Ascending aorta (tissue), 2 donors: ENCODE data around the gene TRIM36. TPM values are rescaled to one million over a fixed set of nuclear protein-coding genes. Genes with fewer than 3 reads are reported as not detected.

Source experiments
- DNase-seq, 2 donors: peaks; one replicate each; pipeline ENCODE4 v3.0.0-alpha.2; 2019; ENCODE audit warnings: low spot score in 2 of 2
- H3K27ac ChIP-seq, 2 donors: fragments of 200-600 bp; sonication (generic); one replicate each; pipeline ENCODE4 v1.5.1; 2016 to 2017; ENCODE audit warnings: mild to moderate bottlenecking in 1 of 2
- H3K27me3 ChIP-seq: fragments of 200-600 bp; sonication (generic); one replicate; pipeline ENCODE4 v1.5.1; 2017
- H3K36me3 ChIP-seq, 2 donors: fragments of 200-600 bp; sonication (generic); one replicate each; pipeline ENCODE4 v1.5.1; 2016
- H3K4me1 ChIP-seq, 2 donors: fragments of 200-600 bp; sonication (generic); one replicate each; pipeline ENCODE4 v1.5.1; 2016 to 2017; ENCODE audit warnings: mild to moderate bottlenecking in 1 of 2
- H3K4me3 ChIP-seq, 2 donors: fragments of 200-600 bp; sonication (generic); one replicate each; pipeline ENCODE4 v1.5.1; 2016 to 2017; ENCODE audit warnings: mild to moderate bottlenecking in 1 of 2
- H3K9me3 ChIP-seq, 2 donors: fragments of 200-600 bp; sonication (generic); one replicate each; pipeline ENCODE4 v1.5.1; 2016
- CTCF ChIP-seq, 3 experiments: fragments of 200-600 bp in 2 of 3; fragments of 450-650 bp in 1 of 3; sonication (generic) in 2 of 3; IDR thresholded peaks; one replicate each; pipeline ENCODE4 v1.5.1; 2016 to 2019; ENCODE audit warnings: antibody characterized with exemption in 3 of 3, mild to moderate bottlenecking in 1 of 3, moderate library complexity in 1 of 3
- intact Hi-C: fragments of 100-400 bp; cut with DNase I; formaldehyde crosslinking; loops from one replicate; pipeline ENCODE4 v1.15.1; 2023
- total RNA-seq: library from RNA; depleted of rRNA; stranded (reverse); fragments of >200 nt; gene quantifications from one replicate; pipeline ENCODE4 v1.1.0, GENCODE V29; 2016

The TRIM36 gene
- total RNA-seq, 1 donor from 2014 or later, result 31.7 TPM

DNA sequence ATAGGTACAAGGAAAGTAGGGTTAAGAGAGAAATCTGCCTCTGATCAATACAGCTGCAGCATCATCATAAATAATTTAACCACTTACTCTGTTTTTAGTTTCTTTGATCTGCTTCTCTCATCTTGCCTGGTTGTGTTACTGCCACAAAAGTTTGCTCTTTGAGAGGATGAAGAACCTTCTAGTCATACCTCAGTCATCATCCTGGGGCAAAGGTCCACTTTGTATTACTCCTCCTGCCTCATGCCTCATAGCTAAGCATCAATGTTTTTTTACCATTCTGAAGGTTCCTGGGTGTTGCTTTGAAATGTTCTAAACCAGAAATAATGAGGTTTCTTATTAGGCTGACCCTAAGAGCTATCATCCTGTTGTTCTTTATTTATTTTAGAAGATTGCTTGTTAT is 17.1 kb upstream of the TRIM36 start:
- Histone ChIP-seq H3K27ac (no peak overlapping the region), H3K9me3 (no peaks in the 10 kb centered on the region), H3K4me3 (no peak overlapping the region), H3K4me1 (no peaks in the 10 kb centered on the region), H3K27me3 (no peaks in the 10 kb centered on the region), H3K36me3 (no peaks in the 10 kb centered on the region)
- intact Hi-C loops, result loop anchor here (10.0 kb wide), 1 partner anchor 358 kb away; the partner anchor contains the start of gene FEM1C
- TF ChIP-seq CTCF (IDR thresholded peaks at IDR 0.05), result no peak
- DNase-seq, result no peak

GRCh38 chr5:115184770-115185169 is 15.1 kb upstream of the TRIM36 start:
- Histone ChIP-seq H3K4me3 (no peak overlapping the region), H3K27ac (no peak overlapping the region), H3K27me3 (no peaks in the 10 kb centered on the region), H3K36me3 (no peaks in the 10 kb centered on the region), H3K4me1 (no peaks in the 10 kb centered on the region), H3K9me3 (no peaks in the 10 kb centered on the region)
- intact Hi-C loops, result loop anchor here (10.0 kb wide), 1 partner anchor 360 kb away; the partner anchor contains the start of gene FEM1C
- no peak for DNase-seq
- TF ChIP-seq CTCF (IDR thresholded peaks at IDR 0.05), result no peak

DNA sequence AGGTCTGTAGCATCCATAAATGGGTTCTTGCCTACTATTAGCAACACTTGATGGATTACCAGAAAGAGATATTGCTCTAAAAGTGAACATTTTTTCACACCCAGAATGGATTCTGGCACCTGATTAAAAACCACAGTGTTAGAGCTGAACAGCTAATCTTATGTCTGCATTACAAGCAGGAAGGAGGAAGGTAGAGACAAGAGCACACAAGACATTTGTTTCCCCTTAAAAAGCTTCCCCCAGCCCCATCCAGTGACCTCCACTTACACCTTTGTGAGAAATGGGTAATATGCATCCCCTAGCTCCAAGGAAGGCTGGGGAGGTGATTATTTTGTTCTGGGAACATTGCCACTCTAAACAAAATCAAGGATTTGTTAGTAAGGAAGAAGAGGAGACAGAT is 12.0 kb upstream of the TRIM36 start:
- H3K4me3 ChIP-seq, result no peak overlapping the region
- intact Hi-C loops, result loop anchor here (10.0 kb wide), 1 partner anchor 363 kb away; the partner anchor contains the start of gene FEM1C
- no peak for DNase-seq
- no peak for TF ChIP-seq CTCF (IDR thresholded peaks at IDR 0.05)
- no peaks in the 10 kb centered on the region for H3K36me3 ChIP-seq
- no peak overlapping the region for H3K27ac ChIP-seq
- no peaks in the 10 kb centered on the region for H3K4me1 ChIP-seq
- no peaks in the 10 kb centered on the region for H3K9me3 ChIP-seq
- no peaks in the 10 kb centered on the region for H3K27me3 ChIP-seq

GRCh38 chr5:115180165-115180709 is 10.5 kb upstream of the TRIM36 start:
- DNase-seq, result no peak
- intact Hi-C loops, result loop anchor here (10.0 kb wide), 1 partner anchor 365 kb away; the partner anchor contains the start of gene FEM1C
- Histone ChIP-seq H3K27ac (peak overlapping the region; percentile 63 to 68), H3K9me3 (no peaks in the 10 kb centered on the region), H3K36me3 (no peaks in the 10 kb centered on the region), H3K4me3 (peak overlapping the region; percentile 66 to 80), H3K27me3 (no peaks in the 10 kb centered on the region), H3K4me1 (no peaks in the 10 kb centered on the region)
- no peak for TF ChIP-seq CTCF (IDR thresholded peaks at IDR 0.05)

- intact Hi-C loops, result loop anchor here (1.0 to 10.0 kb wide), 3 partner anchors 9 to 365 kb away; partner anchors contain the start of gene FEM1C
- Histone ChIP-seq H3K9me3 (no peaks in the 10 kb centered on the region), H3K27me3 (no peaks in the 10 kb centered on the region), H3K27ac (peak overlapping the region; percentile 63 to 68), H3K4me3 (peak overlapping the region; percentile 66 to 80), H3K36me3 (no peaks in the 10 kb centered on the region), H3K4me1 (no peaks in the 10 kb centered on the region)
- no peak for DNase-seq
- TF ChIP-seq CTCF (IDR thresholded peaks at IDR 0.05), result no peak
These were observed 9.9 kb upstream of the TRIM36 start for GRCh38 chr5:115179394-115180164.
